ENCODE results near the gene SYT15B. TPM values are rescaled to one million over a fixed set of nuclear protein-coding genes. Genes with fewer than 3 reads are reported as not detected.
"Not testable (repeated sequence)": the region's sequence is repeated elsewhere in the genome, so short reads cannot be mapped to it uniquely, and the experiment has no call there.

Gene SYT15B
- total RNA-seq (1.8 TPM), polyA plus RNA-seq (6.7 TPM)

DNA sequence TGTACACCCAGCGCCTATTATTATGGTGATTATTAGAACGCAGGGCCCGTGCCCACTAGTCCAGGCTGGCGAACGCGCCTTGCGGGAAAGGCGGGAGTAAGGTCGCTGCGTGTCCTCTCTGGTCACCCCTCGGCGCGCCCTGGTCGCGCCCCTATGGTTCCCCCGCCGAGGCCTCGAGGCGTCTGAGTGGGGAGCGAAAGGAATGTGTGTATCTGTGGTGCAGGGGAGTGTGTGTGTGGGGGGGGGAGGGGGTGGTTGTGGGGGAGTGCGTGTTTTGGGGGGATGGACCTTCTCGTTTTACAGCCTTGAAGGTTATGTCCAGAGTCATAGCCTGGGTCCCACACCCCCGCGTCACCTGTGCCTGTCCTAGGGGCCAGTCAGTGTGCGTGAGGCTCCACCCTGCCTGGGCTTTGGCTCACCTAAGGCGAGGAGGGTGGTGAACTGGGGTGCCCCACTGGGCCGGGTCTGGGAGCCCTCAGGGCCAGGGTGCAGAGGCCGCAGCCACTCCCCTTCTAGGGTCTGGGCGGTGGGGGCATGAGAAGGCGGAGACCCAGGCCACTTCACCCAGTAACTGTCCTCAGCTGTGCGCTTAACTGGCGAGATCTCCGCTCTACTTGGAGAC, at the start of gene SYT15B:
Gene SYT15B (minus strand): TSS at position 39 of the 622 bp plus-strand sequence. CDS start 952 bp downstream, outside the sequence.
- WGBS = 46% methylated on average over 26 of the region's 33 CpGs

DNA sequence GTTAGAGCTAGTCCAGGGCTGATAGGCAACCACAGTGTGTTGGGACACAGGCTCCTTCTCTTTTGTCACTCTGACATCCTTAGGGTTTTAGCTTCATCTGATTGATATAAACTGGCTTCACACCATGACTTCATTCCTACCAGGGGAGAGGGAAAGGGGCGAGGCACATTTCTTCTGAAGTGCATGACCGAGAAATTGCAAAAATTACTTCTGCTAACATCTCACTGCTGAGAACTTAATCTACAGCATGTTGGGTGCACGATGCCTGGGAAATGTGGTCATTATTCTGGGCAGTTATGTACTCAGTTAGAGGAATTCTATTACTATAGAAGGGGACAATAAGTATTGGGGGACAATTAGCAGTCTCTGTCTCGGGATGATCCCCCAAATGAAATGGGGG, 16.2 kb upstream of the SYT15B start:
- H3K4me1 ChIP-seq (ENCODE audit: insufficient read depth); DNase-seq (ENCODE audit: extremely low spot score); H3K36me3 ChIP-seq (ENCODE audit: insufficient read depth); H3K4me3 ChIP-seq (ENCODE audit: low read depth, low read length); H3K27ac ChIP-seq (ENCODE audit: low read depth): not testable (repeated sequence)
- WGBS = 73% methylated on average over 3 of the region's 4 CpGs

More for the DNA sequence above, at the start of gene SYT15B:
- H3K36me3 ChIP-seq (ENCODE audit: insufficient read depth); H3K4me1 ChIP-seq (ENCODE audit: insufficient read depth); H3K4me3 ChIP-seq (ENCODE audit: low read depth, low read length); DNase-seq (ENCODE audit: extremely low spot score); H3K27ac ChIP-seq (ENCODE audit: low read depth): not testable (repeated sequence)

DNA sequence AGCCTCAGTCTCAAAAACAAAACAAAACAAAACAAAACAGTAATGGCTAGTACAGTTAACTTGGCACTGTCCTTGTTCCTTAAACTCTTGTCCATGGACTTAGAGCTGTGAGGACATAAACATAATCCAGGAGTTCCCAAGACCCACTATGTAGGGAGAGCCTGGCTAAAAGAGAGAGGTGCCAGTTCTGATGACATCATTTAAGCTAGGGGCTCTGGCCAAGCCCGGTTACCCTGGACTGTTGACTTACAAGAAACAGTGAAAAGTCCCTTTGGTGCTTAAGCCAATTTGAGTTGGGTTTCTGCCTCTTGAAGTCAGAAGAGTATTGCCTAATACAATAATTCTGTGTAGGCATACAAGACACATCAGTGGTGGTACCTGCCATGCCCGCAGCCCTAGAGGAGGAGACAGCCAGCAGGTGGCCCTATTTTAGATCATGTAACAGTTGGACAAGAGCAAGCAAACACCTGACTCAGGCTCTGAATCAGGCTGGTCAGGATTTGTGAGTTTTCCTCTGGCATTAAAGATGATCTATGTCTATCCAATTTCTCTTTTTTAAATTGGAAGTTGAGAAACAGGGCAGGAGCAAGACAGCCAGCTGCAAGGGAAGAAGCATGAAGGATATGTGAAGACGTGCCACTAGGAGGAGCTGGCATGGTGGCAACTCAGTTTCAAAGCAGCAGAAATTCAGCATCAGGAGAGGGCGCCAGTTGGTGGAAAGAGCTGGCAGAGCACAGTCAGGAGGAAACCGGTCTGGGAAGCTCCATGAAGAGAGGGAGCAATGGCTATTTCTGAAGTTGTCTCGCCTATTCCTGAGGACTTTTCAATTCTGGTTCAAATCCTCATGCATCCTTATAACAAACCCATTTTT, 12.2 kb upstream of the SYT15B start:
- H3K4me1 ChIP-seq (ENCODE audit: insufficient read depth); H3K36me3 ChIP-seq (ENCODE audit: insufficient read depth); H3K4me3 ChIP-seq (ENCODE audit: low read depth, low read length); H3K27ac ChIP-seq (ENCODE audit: low read depth): not testable (repeated sequence)
- WGBS = 24% methylated on average over 4 of the region's 6 CpGs
- DNase-seq (ENCODE audit: extremely low spot score) = peak; percentile 0

DNA sequence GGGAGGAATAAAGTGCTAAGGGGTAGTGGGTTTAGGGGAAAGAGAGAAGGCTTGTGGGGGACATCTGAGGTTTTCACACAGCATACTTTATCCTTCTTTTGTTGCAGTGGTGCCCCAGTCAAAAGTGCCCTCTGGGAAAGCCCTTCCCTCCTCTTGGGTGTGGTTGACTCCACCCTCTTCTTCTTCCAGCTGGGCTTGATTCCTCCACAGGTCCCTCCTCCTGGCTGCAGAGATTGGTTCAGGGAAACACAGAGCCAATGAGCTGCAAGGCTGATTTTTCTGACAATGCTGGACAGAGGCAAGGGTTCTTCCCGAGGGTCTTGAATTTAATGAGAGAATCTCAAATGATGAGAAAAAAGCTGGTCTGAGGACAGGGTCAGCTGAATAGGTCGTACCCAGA, 7.4 kb upstream of the SYT15B start:
- not testable (repeated sequence) for H3K27ac ChIP-seq (ENCODE audit: low read depth); DNase-seq (ENCODE audit: extremely low spot score); H3K4me1 ChIP-seq (ENCODE audit: insufficient read depth); H3K36me3 ChIP-seq (ENCODE audit: insufficient read depth); H3K4me3 ChIP-seq (ENCODE audit: low read depth, low read length)
- no CpG with 5 or more reads among the region's 2 CpGs for WGBS

DNA sequence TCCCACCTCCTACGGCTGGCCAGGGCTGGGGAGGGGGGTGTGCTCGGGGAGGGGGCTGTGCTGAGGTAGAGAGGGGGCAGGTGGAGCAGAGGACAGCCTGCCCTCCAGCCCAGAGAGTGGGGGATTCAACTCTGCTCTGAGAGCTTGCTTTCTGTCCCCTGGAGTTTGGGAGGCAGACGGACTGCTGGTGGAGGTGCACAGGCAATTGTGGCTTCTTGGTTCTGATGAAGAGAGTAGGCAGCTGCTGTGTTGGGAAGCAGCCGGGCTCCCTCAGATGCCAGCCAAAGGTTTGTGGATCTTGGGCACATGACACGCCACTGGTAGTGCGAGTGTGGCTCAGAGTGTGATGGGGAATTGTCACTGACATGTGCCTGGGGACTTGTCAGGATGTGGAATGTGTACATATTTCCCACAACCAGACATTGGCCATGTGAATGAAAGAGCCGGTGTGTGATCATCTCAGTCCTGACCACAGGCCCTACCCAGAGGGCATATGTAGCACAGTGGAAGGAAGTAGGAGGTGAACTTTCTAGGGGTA, 5.3 kb upstream of the SYT15B start:
- DNase-seq (ENCODE audit: extremely low spot score); H3K4me3 ChIP-seq (ENCODE audit: low read depth, low read length); H3K27ac ChIP-seq (ENCODE audit: low read depth); H3K4me1 ChIP-seq (ENCODE audit: insufficient read depth); H3K36me3 ChIP-seq (ENCODE audit: insufficient read depth): not testable (repeated sequence)
- WGBS = 72% methylated on average over 6 of the region's 7 CpGs

DNA sequence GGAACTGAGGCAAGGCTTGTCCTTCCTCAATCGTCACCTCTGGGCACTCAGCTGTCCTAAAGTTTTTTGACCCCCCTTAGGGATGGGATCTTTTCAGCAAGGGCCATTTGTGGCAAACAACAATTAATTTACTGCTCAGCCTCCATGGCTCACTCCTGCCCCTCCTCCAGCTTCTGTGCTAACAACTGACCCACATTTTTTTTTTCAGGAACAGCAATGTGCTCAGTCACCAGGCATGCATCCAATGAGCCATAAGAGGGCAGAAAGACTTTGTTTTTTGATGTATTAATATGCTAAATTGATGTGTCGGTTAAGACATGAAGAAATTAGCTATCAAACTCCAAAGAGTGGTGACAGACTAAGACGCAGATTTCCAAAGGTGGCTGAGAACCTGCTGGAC, 4.7 kb upstream of the SYT15B start:
- peak; percentile 0 for DNase-seq (ENCODE audit: extremely low spot score)

DNA sequence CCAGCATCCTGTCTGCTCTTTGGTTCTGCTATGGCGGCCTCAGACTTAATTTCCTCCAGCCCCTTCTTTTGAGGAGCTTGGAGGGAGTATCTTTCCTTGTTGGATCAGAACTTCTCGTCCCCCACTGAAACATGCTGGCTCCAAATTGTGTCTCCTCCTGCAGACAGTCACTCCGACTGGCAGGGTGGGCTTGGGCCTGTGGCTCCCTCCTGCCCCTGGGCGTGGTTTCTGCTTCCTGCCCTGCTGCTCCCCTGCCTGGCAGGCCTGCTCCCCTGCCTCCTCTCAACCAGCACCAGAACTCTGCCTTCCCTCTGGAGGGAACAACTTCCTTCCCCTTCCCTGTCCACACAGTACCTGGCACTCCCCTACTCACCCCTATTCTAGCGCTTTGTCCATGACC, 3.8 kb upstream of the SYT15B start:
- not testable (repeated sequence) for H3K36me3 ChIP-seq (ENCODE audit: insufficient read depth); H3K4me1 ChIP-seq (ENCODE audit: insufficient read depth); H3K4me3 ChIP-seq (ENCODE audit: low read depth, low read length); DNase-seq (ENCODE audit: extremely low spot score); H3K27ac ChIP-seq (ENCODE audit: low read depth)
- WGBS = 77% methylated on average over 3 of the region's 5 CpGs

More for the DNA sequence above, 4.7 kb upstream of the SYT15B start:
- H3K27ac ChIP-seq (ENCODE audit: low read depth); H3K4me1 ChIP-seq (ENCODE audit: insufficient read depth); H3K36me3 ChIP-seq (ENCODE audit: insufficient read depth); H3K4me3 ChIP-seq (ENCODE audit: low read depth, low read length): not testable (repeated sequence)
- WGBS = 52% methylated on average over 1 of the region's 3 CpGs

DNA sequence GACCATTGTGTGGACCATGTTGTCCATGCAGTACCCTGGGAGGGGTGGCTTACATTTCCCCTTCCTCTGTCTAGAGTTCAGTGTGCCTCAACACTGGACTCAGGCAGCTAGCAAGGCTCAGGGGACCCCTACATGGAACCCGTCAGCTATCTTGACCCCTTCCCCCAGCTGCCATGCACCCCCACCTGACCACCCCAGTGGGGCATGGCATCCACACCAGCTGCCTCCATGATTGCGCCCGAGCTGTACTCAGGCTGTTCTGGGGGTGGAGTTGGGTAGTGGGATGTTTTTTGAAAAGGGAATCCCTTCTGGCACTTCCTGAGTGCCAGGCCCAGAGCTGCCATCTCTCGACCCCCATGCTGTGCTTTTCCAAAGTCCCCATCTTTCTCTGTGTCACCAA, 1.8 kb upstream of the SYT15B start:
- not testable (repeated sequence) for H3K4me3 ChIP-seq (ENCODE audit: low read depth, low read length)

DNA sequence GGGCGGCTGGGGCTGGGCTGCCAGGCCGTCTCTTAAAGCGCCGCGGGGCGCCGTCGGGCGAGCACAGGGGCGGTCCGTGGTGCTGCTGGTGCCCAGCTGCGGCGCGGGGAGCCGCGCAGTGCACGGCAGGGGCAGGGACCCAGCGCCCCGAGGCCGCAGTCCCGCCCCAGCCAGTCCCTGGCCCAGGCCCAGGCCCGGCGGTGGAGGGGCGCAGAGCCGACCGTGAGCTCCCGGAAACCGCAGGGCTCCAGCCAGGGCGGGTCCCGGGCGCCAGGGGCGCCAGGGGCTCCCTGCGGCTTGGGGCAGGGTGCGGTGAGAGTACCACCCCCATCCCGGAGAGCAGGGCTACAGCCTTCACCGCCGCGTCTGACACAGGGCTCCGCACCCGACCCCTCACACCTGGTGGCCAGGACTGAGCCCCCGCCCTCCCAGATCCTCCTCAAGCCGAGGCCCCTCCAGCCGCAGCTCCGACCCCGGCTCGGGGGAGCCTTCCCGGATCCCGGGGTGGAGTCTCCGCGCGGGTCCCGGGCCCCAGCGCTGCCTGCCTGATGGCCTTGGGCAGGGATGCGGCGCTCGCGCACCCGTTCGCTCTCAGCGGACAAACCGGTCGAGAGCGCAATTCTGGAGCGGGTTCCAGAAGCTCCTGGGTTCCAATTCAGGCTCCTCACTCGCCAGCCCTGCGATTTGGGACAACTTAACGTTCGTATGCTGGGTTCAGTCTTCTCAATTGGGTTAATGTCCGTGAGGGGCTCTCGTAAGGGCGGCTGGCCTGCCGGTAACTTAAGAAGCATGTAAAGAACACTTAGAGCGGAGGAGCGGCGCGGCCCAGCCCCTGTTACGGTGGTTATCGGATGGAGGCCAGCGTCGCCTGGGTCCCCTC, 478 bp downstream of the SYT15B start:
- not testable (repeated sequence) for H3K4me1 ChIP-seq (ENCODE audit: insufficient read depth); H3K4me3 ChIP-seq (ENCODE audit: low read depth, low read length); H3K27ac ChIP-seq (ENCODE audit: low read depth); H3K36me3 ChIP-seq (ENCODE audit: insufficient read depth); DNase-seq (ENCODE audit: extremely low spot score)
- 2% methylated on average over 58 of the region's 80 CpGs for WGBS

More for the DNA sequence above, 1.8 kb upstream of the SYT15B start:
- H3K27ac ChIP-seq (ENCODE audit: low read depth); DNase-seq (ENCODE audit: extremely low spot score); H3K4me1 ChIP-seq (ENCODE audit: insufficient read depth); H3K36me3 ChIP-seq (ENCODE audit: insufficient read depth): not testable (repeated sequence)
- WGBS = 90% methylated on average over 3 of the region's 4 CpGs

DNA sequence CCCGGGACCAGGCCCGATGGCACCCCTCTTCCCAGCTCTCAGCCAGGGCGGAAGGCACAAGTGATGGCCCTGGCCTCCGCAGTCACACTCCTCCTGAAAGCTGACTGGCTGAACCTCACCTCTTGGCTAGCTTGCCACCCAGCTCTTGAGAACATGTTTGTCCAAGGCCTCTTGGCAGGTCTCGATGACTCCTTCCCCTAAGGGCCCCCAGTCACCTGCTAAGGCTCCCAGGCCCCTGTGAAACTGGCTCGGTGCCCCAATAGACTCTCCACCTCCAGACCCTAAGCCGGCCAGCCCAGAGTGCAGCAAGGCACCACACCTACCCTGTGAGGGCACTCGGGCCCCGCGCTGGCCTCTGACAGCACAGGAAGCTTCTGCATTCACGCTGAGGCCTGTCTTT, 4.5 kb downstream of the SYT15B start:
- DNase-seq (ENCODE audit: extremely low spot score); H3K4me1 ChIP-seq (ENCODE audit: insufficient read depth); H3K36me3 ChIP-seq (ENCODE audit: insufficient read depth); H3K4me3 ChIP-seq (ENCODE audit: low read depth, low read length); H3K27ac ChIP-seq (ENCODE audit: low read depth): not testable (repeated sequence)
- WGBS = 63% methylated on average over 1 of the region's 11 CpGs

DNA sequence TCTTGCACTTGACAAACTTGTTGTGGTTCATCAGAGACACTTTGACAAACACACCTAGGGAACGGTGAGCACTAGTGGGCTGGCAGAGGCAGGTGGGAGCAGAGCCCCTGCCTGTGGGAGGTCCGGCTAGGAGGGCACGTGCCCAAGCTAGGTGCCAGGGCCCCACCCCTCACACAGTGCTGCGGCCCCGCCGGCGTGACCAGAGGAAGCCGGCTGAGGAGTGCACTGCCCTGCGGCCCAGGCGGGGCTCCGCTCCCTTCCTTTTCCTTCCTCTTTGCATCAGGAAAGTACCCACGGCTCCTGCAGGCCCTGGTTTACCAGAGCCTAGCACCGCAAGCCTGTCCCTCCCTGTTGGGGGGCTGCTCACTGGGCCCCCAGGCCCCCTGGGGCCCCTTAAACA, 7.2 kb downstream of the SYT15B start:
- H3K4me3 ChIP-seq (ENCODE audit: low read depth, low read length); H3K4me1 ChIP-seq (ENCODE audit: insufficient read depth); H3K27ac ChIP-seq (ENCODE audit: low read depth); DNase-seq (ENCODE audit: extremely low spot score); H3K36me3 ChIP-seq (ENCODE audit: insufficient read depth): not testable (repeated sequence)
- WGBS = no CpG with 5 or more reads among the region's 13 CpGs

DNA sequence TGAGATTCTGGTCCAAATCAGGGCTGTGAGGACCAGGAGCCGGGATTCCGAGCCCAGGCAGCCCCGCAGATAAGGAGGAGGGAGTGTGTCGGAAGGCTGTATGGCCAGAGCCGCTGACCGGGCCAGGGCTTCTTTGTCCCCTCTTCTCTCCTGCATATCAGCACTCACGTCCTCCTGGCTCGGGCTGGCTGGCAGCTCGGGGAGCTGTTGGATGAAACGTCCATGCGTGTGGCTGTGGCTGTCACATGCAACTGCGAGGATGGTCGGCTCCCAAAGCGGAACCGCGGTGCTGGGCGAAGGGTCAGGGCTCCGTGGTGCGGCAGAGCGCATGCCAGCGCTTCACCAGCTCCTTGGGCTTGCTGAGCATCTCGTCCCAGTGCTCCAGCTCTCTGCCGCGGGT, 9.5 kb downstream of the SYT15B start:
- WGBS = no CpG with 5 or more reads among the region's 24 CpGs
- not testable (repeated sequence) for DNase-seq (ENCODE audit: extremely low spot score); H3K27ac ChIP-seq (ENCODE audit: low read depth); H3K4me3 ChIP-seq (ENCODE audit: low read depth, low read length); H3K36me3 ChIP-seq (ENCODE audit: insufficient read depth); H3K4me1 ChIP-seq (ENCODE audit: insufficient read depth)

DNA sequence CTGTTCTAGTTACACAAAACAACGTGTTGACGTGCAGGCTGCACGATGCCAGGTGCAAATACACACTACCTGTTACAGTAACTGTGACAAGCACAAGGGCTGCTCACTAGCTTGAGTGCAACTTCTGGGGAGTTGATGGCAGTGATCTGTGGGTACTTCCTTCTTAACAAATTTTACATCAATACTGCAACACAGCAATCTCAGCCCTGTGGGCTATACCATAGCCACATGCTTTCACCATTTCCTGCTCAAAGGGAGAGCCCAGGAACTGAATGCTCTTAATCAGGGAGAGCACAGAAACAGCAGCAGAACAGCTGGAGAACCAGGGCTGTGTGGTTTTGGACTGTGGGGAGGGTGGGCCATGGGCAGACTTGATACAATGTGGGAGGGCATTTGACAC, 10.2 kb downstream of the SYT15B start:
- not testable (repeated sequence) for H3K4me3 ChIP-seq (ENCODE audit: low read depth, low read length); H3K36me3 ChIP-seq (ENCODE audit: insufficient read depth); DNase-seq (ENCODE audit: extremely low spot score); H3K4me1 ChIP-seq (ENCODE audit: insufficient read depth); H3K27ac ChIP-seq (ENCODE audit: low read depth)
- WGBS = 96% methylated on average over 2 of the region's 3 CpGs

Measured in urinary bladder (tissue), 4 donors.